Right lobe of liver (tissue), 6 donors: ENCODE measurements around the gene IARS2. TPM values are rescaled to one million over a fixed set of nuclear protein-coding genes. Genes with fewer than 3 reads are reported as not detected.
A peak's percentile ranks its signal among the peaks of the same experiment; 100 is the strongest.

Experiments used
- ATAC-seq, 4 donors: fragments of 200-7000 bp; cut with Tn5 transposase; one replicate each; pipeline ENCODE4 v1.9.1; 2020; ENCODE audit warnings: mild to moderate bottlenecking in 4 of 4, moderate library complexity in 4 of 4
- DNase-seq, 3 donors: peaks; one replicate each; pipeline ENCODE4 v3.0.0-alpha.2; 2020
- H3K27ac ChIP-seq, 3 donors: fragments of 200-600 bp; one replicate each; pipeline ENCODE4 v1.8.0; 2022
- H3K27me3 ChIP-seq, 2 donors: fragments of 200-600 bp; one replicate each; pipeline ENCODE4 v1.8.0; 2022
- H3K36me3 ChIP-seq, 4 donors: fragments of 200-600 bp; sonication (generic) in 1 of 4; one replicate each; pipeline versions ENCODE4 v1.5.1 to v1.8.0; 2017 to 2022; ENCODE audit warnings: control low read depth in 1 of 4
- H3K4me1 ChIP-seq, 4 donors: fragments of 200-600 bp; sonication (generic) in 1 of 4; one replicate each; pipeline versions ENCODE4 v1.5.1 to v1.8.0; 2017 to 2022; ENCODE audit warnings: control low read depth in 1 of 4
- H3K4me3 ChIP-seq, 3 donors: fragments of 200-600 bp; one replicate each; pipeline ENCODE4 v1.8.0; 2022
- H3K9me3 ChIP-seq, 4 donors: fragments of 200-600 bp; sonication (generic) in 1 of 4; one replicate each; pipeline versions ENCODE4 v1.5.1 to v1.8.0; 2017 to 2022; ENCODE audit warnings: control low read depth in 1 of 4
- POLR2A ChIP-seq: fragments of 450-650 bp; IDR thresholded peaks from one replicate; pipeline ENCODE4 v1.6.1; 2017; ENCODE audit warnings: antibody characterized with exemption, mild to moderate bottlenecking
- WGBS: methylation state at CpG from one replicate; pipeline ENCODE4 v1.1.6; 2018; ENCODE audit warnings: low coverage, low lambda C conversion rate; ENCODE audit not compliant: insufficient coverage; ENCODE audit errors: missing lambda C conversion rate; 5-methylcytosine and 5-hydroxymethylcytosine counted together
- intact Hi-C, 2 donors: fragments of 100-400 bp; cut with DNase I; formaldehyde crosslinking; loops; one replicate each; pipeline versions ENCODE4 v1.11.2 to v1.14.1; 2022
- total RNA-seq, 6 experiments: library from RNA; depleted of rRNA in 2 of 6; stranded (reverse); fragments of >200 nt in 2 of 6; fragmentation: NEBNext Ultra II Directional in 3 of 6; extraction: Animal tissue kit (Norgen Biotek cat#: 25700) in 3 of 6; gene quantifications; one replicate each; pipeline versions ENCODE4 v1.1.0 to v1.2.4, GENCODE V29; 2016 to 2023
- TF ChIP-seq, protein P1 (sequence below), 4 donors: fragments of 200-600 bp in 3 of 4; fragments of 450-650 bp in 1 of 4; IDR thresholded peaks; one replicate each; pipeline versions ENCODE4 v1.5.1 to v1.8.0; 2016 to 2022; ENCODE audit warnings: antibody characterized with exemption in 4 of 4, mild to moderate bottlenecking in 2 of 4
- donor health status: DM: no; HTN: yes; CAD: no.
- donor health status: DM: no; HTN: no; CAD: no.
- donor health status: DM: no; HTN: no; CAD: no.
- donor health status: DM: no; HTN: yes; CAD: no.
- donor health status: DM: no; HTN: yes; CAD: no.

The IARS2 gene
- total RNA-seq, 6 experiments from 2014 or later: 46.7 to 64.7 (median 50.0) TPM

DNA sequence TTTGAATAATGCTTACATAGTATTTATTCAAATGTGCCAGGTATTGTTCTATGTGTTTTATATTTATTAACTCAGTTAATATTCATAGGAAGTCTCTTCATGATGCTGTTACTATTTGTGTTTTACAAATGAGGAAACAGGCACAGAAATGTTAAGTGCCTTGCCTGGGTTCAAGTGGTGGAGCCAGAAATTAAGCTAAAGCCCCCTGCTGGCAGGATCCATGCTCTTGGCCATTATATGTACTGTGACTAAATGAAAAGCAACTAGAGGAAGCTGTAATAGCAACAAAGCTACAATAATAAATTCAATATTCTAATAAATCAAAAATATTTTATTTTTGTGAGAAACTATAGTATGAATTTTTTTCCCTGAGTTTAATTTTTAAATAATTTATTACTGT is 30.0 kb downstream of the IARS2 start:
- no peak overlapping the region for H3K27ac ChIP-seq
- ATAC-seq: no peak

DNA sequence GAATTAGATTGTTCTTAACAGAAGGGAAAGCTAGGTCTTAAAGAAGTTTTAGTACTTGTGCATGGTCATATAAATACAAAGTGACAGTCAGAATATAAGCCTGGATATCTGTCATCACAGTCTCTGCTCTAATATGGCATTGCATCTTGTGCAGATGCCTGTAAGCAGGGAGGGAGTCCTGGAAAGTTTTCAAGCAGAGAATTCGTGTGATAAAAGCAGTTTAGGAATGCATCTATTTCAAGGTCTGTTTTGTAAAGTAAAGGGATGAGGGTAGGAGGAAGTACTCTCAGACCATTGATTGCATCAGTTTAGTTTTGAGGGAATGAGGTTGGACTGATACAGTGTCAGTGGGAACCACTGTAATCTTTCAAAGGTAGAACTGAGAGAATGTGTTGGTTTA is 30.6 kb downstream of the IARS2 start:
- 38% methylated on average over 1 of the region's 1 CpG for WGBS
- Histone ChIP-seq H3K4me3 (no peak overlapping the region), H3K36me3 (peaks cover 0 to 13% (median 6%) of the 10 kb centered on the region in 4 donors), H3K9me3 (no peaks in the 10 kb centered on the region), H3K27ac (no peak overlapping the region), H3K27me3 (no peaks in the 10 kb centered on the region), H3K4me1 (peaks cover 0 to 8% (median 0%) of the 10 kb centered on the region in 4 donors)
- TF ChIP-seq POLR2A: no peak
- TF ChIP-seq, protein P1, sequence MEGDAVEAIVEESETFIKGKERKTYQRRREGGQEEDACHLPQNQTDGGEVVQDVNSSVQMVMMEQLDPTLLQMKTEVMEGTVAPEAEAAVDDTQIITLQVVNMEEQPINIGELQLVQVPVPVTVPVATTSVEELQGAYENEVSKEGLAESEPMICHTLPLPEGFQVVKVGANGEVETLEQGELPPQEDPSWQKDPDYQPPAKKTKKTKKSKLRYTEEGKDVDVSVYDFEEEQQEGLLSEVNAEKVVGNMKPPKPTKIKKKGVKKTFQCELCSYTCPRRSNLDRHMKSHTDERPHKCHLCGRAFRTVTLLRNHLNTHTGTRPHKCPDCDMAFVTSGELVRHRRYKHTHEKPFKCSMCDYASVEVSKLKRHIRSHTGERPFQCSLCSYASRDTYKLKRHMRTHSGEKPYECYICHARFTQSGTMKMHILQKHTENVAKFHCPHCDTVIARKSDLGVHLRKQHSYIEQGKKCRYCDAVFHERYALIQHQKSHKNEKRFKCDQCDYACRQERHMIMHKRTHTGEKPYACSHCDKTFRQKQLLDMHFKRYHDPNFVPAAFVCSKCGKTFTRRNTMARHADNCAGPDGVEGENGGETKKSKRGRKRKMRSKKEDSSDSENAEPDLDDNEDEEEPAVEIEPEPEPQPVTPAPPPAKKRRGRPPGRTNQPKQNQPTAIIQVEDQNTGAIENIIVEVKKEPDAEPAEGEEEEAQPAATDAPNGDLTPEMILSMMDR (IDR thresholded peaks at IDR 0.05): no peak
- no peak for ATAC-seq
- no peak for DNase-seq
- intact Hi-C loops: no loop called here

More for the DNA sequence above, 30.0 kb downstream of the IARS2 start:
- H3K4me1 ChIP-seq: peaks cover 0 to 8% (median 0%) of the 10 kb centered on the region in 4 donors
- H3K27me3 ChIP-seq: no peaks in the 10 kb centered on the region
- no peak for DNase-seq
- TF ChIP-seq POLR2A: no peak
- TF ChIP-seq, protein P1 (IDR thresholded peaks at IDR 0.05): peak; percentile 12 to 28 (median 24)
- intact Hi-C loops: no loop called here
- no peak overlapping the region for H3K4me3 ChIP-seq
- H3K36me3 ChIP-seq: peaks cover 0 to 13% (median 5%) of the 10 kb centered on the region in 4 donors
- no peaks in the 10 kb centered on the region for H3K9me3 ChIP-seq

DNA sequence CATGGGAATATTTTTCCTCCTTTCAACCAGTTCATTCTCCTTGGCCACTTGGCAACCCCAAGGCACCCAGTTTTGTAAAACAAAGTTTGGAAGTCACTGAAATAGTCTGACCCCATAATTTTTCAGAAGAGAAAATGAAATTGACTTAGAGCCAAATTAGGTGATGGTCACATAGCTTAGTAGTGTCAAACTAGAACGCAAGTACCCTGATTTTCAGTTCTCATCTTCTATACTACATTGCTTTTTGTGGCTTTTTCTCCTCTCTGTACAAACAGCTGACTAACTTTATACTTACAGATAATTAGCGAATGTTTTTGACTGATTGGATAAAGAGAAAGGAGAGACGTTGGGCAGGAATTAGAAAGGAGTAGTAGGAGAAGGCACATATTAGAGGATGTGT is 33.1 kb downstream of the IARS2 start:
- Histone ChIP-seq H3K4me1 (peaks cover 0 to 7% (median 0%) of the 10 kb centered on the region in 4 donors), H3K36me3 (peaks cover 0 to 16% (median 6%) of the 10 kb centered on the region in 4 donors), H3K4me3 (no peak overlapping the region), H3K27me3 (no peaks in the 10 kb centered on the region), H3K9me3 (no peaks in the 10 kb centered on the region), H3K27ac (no peak overlapping the region)
- DNase-seq (no peak), ATAC-seq (no peak)
- intact Hi-C loops: no loop called here
- 84% methylated on average over 3 of the region's 3 CpGs for WGBS
- TF ChIP-seq, protein P1 (IDR thresholded peaks at IDR 0.05): no peak
- no peak for TF ChIP-seq POLR2A

DNA sequence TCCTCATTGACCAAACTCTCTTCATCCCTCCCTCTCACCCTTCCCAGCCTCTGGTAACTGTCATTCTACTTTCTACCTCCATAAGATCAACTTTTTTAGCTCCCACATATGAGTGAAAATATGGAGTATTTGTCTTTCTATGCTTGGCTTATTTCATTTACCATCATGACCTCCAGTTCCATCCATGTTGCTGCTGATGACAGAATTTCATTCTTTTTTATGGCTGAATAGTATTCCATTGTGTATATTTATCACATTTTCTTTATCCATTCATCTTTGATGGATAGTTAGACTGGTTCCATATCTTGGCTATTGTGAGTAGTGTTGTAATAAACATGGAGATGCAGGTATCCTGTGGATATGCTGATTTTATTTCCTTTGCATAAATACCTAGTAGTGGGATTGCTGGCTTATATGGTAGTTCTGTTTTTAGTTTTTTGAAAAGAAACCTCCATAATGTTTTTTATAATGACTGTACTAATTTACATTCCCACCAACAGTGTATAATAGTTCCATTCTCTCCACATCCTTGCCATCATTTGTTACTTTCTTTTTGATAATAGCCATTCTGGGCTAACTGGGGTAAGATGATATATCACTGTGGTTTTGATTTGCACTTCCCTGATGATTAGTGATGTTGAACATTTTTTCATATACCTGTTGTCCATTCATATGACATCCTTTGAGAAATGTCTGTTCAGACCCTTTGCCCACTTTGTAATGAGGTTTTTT is 35.7 kb downstream of the IARS2 start:
- Histone ChIP-seq H3K4me3 (no peak overlapping the region), H3K9me3 (no peaks in the 10 kb centered on the region), H3K4me1 (no peaks in the 10 kb centered on the region), H3K36me3 (peaks cover 0 to 23% (median 10%) of the 10 kb centered on the region in 4 donors), H3K27ac (no peak overlapping the region), H3K27me3 (no peaks in the 10 kb centered on the region)
- no peak for TF ChIP-seq POLR2A
- TF ChIP-seq, protein P1 (IDR thresholded peaks at IDR 0.05): no peak
- intact Hi-C loops: no loop called here
- DNase-seq: no peak
- no peak for ATAC-seq
